Measurements from ENCODE around the gene PDE6G. TPM values are rescaled to one million over a fixed set of nuclear protein-coding genes. Genes with fewer than 3 reads are reported as not detected.
"Not testable (repeated sequence)": the region's sequence is repeated elsewhere in the genome, so short reads cannot be mapped to it uniquely, and the experiment has no call there.

The PDE6G gene
- total RNA-seq, 4 donors from 2014 or later, result not detected

GRCh38 chr17:81631482-81631881 is 24.9 kb downstream of the PDE6G start:
- WGBS, 2 donors, result 80 to 81% methylated on average over 6 of the region's 7 CpGs

GRCh38 chr17:81630274-81630673 is 26.1 kb downstream of the PDE6G start:
- H3K36me3 ChIP-seq, result peaks cover 10 to 70% (median 28%) of the 10 kb centered on the region in 3 donors
- peaks cover under 1 to 28% (median 12%) of the 10 kb centered on the region in 3 donors for H3K4me1 ChIP-seq
- no peak for DNase-seq
- no peak for TF ChIP-seq POLR2A (IDR thresholded peaks at IDR 0.05)
- TF ChIP-seq CTCF (IDR thresholded peaks at IDR 0.05), result no peak
- H3K4me3 ChIP-seq, result no peak overlapping the region
- H3K27ac ChIP-seq, result no peak overlapping the region
- 89% methylated on average over 7 of the region's 8 CpGs for WGBS, 2 donors
- intact Hi-C loops (cut with DNase I), result no loop called here
- no peaks in the 10 kb centered on the region for H3K9me3 ChIP-seq
- H3K27me3 ChIP-seq, result no peaks in the 10 kb centered on the region

More at GRCh38 chr17:81631482-81631881, 24.9 kb downstream of the PDE6G start:
- Histone ChIP-seq H3K9me3 (no peaks in the 10 kb centered on the region), H3K36me3 (peaks cover 7 to 58% (median 22%) of the 10 kb centered on the region in 3 donors), H3K27ac (no peak overlapping the region), H3K4me3 (no peak overlapping the region), H3K4me1 (peaks cover 12 to 40% (median 20%) of the 10 kb centered on the region in 3 donors), H3K27me3 (no peaks in the 10 kb centered on the region)
- intact Hi-C loops (cut with DNase I), result no loop called here
- no peak for DNase-seq
- no peak for TF ChIP-seq POLR2A (IDR thresholded peaks at IDR 0.05)

- intact Hi-C loops (cut with DNase I), result no loop called here
- TF ChIP-seq POLR2A (IDR thresholded peaks at IDR 0.05), result no peak
- TF ChIP-seq CTCF (IDR thresholded peaks at IDR 0.05), result no peak
- 84 to 95% methylated on average over 7 to 11 of the region's 11 CpGs for whole genome bisulfite sequencing, 2 donors
- no peak overlapping the region for H3K4me3 ChIP-seq
- no peak overlapping the region for H3K27ac ChIP-seq
- no peaks in the 10 kb centered on the region for H3K27me3 ChIP-seq
- no peaks in the 10 kb centered on the region for H3K9me3 ChIP-seq
- H3K4me1 ChIP-seq, result no peaks in the 10 kb centered on the region
- DNase-seq, result no peak
- H3K36me3 ChIP-seq, result peaks cover 33 to 100% (median 63%) of the 10 kb centered on the region in 3 donors
These were observed 34.7 kb downstream of the PDE6G start for GRCh38 chr17:81621494-81622130.

- intact Hi-C loops (cut with DNase I); H3K4me1 ChIP-seq; H3K4me3 ChIP-seq; H3K9me3 ChIP-seq; H3K27me3 ChIP-seq; DNase-seq; H3K27ac ChIP-seq: not testable (repeated sequence)
- no CpG with 5 or more reads among the region's 36 CpGs for WGBS, 2 donors
- H3K36me3 ChIP-seq, result peaks cover 15 to 100% (median 43%) of the 10 kb centered on the region in 3 donors
These were observed 38.0 kb downstream of the PDE6G start for GRCh38 chr17:81618307-81618706.

GRCh38 chr17:81616877-81617276 is 39.5 kb downstream of the PDE6G start:
- Histone ChIP-seq H3K4me3 (no peak overlapping the region), H3K9me3 (no peaks in the 10 kb centered on the region), H3K4me1 (peaks cover 0 to 10% (median 4%) of the 10 kb centered on the region in 3 donors), H3K27me3 (no peaks in the 10 kb centered on the region), H3K36me3 (peaks cover 23 to 100% (median 44%) of the 10 kb centered on the region in 3 donors), H3K27ac (no peak overlapping the region)
- intact Hi-C loops (cut with DNase I), result no loop called here
- WGBS, 2 donors, result 67 to 100% methylated on average over 7 of the region's 7 CpGs
- no peak for DNase-seq
- TF ChIP-seq POLR2A (IDR thresholded peaks at IDR 0.05) (no peak), CTCF (IDR thresholded peaks at IDR 0.05) (no peak)

GRCh38 chr17:81615401-81615930 is 40.9 kb downstream of the PDE6G start:
- Histone ChIP-seq H3K4me3 (no peak overlapping the region), H3K4me1 (peaks cover 0 to 10% (median 4%) of the 10 kb centered on the region in 3 donors), H3K9me3 (no peaks in the 10 kb centered on the region), H3K27ac (no peak overlapping the region), H3K27me3 (no peaks in the 10 kb centered on the region), H3K36me3 (peaks cover 13 to 98% (median 33%) of the 10 kb centered on the region in 3 donors)
- intact Hi-C loops (cut with DNase I), result no loop called here
- WGBS, 2 donors, result 98 to 100% methylated on average over 2 to 4 of the region's 4 CpGs
- TF ChIP-seq CTCF (IDR thresholded peaks at IDR 0.05) (no peak), POLR2A (IDR thresholded peaks at IDR 0.05) (no peak)
- no peak for DNase-seq
